Fibroblast of peridontal ligament (primary cell): Measurements from ENCODE around the gene MYOM1.
A peak's percentile ranks its signal among the peaks of the same experiment; 100 is the strongest.

Source experiments
- DNase-seq: peaks from one replicate; pipeline ENCODE4 v3.0.0-alpha.2; 2010; ENCODE audit errors: extremely low read depth

MYOM1 gene

GRCh38 chr18:3150688-3151087, 69.1 kb downstream of the MYOM1 start:
- no peak for DNase-seq

DNA sequence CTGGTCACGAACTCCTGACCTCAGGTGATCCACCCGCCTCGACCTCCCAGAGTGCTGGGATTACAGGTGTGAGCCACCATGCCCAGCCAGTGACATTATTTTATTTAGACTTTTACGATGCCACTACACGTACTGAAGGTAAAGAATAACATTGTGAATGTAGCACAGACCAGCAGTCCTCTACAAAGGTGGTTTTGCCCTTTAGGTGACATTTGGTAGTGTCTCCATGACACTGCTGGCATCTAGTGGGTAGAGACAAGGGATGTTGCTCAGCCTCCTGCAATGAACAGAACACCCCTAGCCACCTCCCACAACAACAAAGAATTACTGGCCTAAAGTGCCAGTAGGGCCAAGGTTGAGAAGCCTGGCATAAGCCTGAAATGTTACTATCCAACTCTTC, 69.5 kb downstream of the MYOM1 start:
- no peak for DNase-seq

GRCh38 chr18:3148930-3149535, 70.7 kb downstream of the MYOM1 start:
- DNase-seq = peak; percentile 27

- DNase-seq = peak; percentile 59
Observed at GRCh38 chr18:3147935-3148554, 71.7 kb downstream of the MYOM1 start.

GRCh38 chr18:3140986-3141639, 78.7 kb downstream of the MYOM1 start:
- DNase-seq = no peak

DNA sequence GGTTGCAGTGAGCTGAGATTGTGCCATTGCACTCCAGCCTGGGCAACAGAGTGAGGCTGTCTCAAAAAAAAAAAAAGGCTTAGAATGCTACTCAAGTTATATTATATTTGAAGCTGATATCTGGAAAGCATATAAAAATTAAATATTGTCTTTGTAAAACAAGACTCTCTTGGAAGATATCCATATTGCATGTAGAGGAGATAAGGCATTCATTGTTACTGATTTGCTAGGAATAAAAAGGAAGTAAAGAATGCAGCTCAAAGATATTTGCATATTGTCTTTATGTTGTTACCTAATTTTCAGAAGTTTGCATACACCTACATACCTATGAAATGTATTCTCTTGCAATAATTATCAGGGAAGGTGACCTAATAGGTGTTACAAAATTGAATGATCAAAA, 79.4 kb downstream of the MYOM1 start:
- DNase-seq = no peak

DNA sequence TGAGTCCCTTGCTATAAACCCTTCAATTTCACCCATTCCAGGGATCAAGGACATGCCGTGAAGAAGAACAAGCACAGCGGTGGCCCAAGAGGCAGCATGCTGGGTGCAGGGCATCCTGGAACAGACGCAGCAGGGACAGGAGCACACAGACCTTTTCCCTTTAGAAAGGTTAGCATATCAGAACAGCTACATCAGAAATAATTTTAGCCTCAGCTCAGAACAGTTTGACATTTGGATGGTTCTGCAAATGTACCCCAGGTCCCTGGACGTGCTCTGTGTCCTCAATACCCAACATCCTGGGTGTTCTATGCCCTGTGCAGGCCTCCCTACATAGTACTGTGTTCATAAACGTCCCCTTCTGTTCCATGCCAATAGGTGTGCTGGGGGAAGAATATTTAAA, 80.4 kb downstream of the MYOM1 start:
- DNase-seq = no peak

GRCh38 chr18:3138274-3138975, 81.3 kb downstream of the MYOM1 start:
- no peak for DNase-seq

GRCh38 chr18:3135536-3135935, 84.2 kb downstream of the MYOM1 start:
- no peak for DNase-seq

- DNase-seq = no peak
Observed at GRCh38 chr18:3132700-3133099, 87.1 kb downstream of the MYOM1 start.

GRCh38 chr18:3130344-3130743, 89.4 kb downstream of the MYOM1 start:
- no peak for DNase-seq

DNA sequence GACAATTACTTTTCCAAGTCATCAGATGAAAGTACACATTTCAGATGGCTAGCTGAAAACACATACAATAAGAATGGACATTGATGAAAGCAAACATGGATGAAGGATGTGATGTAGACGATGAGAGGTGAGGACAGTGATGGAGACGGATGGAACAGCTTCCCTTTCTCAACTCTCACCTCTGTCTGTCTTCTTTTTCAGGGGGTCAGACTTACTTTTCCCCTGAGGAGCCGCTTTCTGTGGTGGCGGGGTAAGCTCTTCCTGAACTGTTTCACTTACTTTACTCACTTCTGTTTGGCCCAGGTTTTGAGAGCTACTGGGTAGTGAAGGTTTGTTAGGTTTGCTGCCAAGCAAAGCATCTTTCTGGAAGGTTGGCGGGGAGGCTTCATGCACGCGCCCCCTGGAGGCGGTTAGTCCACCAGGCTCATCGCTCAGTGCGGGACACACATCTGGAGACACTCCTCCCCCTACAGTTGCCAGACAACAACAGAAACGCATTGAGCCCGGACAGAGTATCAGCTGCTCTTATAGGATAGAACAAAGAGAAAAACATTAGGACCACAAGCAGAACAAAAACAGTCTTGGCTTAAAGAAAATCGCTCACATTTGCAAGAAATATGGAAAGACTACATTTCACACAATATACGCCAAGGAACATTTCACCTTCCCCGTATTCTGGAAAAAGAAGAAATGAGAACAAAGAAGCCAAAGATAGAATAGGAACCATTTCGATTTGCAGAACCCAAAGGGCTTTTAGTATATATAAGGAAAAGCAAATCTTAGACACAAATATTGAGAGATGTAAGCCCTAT, 90.5 kb downstream of the MYOM1 start:
- DNase-seq = peak; percentile 78

DNA sequence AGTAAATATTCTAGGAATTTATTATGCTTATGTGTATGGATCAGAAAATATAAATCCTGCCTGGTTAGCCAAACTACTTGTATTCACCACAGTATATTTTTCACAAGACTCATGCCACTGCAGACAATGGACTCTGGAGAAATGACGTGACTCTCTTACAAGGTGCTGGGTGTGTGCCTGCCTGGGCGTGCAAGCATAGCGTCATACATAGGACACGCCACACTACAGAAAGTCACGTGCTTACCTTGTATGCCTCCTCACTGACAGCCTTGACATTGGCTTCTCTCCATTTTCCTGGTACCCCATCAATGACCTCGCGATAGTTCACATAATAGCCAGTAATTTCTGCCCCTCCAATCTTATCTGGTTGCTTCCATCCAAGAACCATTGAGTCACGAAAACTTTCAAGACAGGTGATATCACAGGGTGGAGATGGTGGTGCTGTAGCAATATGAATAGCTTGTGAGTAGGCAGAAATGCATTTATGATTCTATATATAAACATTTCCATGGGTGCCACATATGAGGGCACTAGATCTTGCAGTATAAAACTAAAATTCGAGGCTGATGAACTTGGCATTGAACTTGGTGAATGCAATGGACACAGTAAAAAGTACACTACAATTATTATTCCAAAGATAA, 93.2 kb downstream of the MYOM1 start:
- DNase-seq = no peak

DNA sequence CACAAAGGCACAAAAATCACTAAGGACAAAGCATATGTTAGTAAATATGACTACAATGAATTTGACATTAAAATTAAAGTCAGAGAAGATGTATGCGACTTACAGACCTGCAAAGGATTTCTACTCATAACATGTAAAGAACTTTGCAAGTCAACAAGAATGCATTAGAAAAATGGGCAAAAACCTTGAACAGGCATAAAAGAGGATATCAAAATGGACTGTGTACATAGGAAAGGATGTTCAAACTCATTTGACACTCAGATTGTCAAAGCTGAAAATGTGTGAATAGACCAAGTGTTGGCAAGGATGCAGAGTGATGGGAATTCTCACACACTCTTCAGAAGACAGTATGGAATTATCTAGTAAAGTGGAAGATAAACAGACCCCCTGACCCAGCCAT, 94.9 kb downstream of the MYOM1 start:
- no peak for DNase-seq

DNA sequence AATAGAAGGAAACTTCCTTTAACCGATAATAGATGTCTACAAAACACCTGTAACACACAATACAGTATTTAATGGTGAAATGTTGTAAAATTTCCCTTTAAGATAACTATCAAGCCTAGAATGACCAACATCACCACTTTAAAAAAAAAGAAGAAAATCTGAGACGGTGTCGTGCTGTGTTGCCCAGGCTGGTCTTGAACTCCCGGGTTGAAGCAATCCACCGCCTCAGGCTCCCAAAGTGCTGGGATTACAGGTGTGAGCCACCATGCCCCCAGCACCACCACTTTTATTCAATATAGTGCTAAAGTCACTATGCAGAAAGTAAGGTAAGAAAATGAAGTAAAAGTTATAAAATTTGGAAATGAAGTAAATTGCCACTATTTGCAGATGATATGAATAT, 96.9 kb downstream of the MYOM1 start:
- DNase-seq = no peak

- DNase-seq = peak; percentile 19
Observed at GRCh38 chr18:3121259-3121658, 98.5 kb downstream of the MYOM1 start.

GRCh38 chr18:3120356-3120755, 99.4 kb downstream of the MYOM1 start:
- no peak for DNase-seq

- DNase-seq = no peak
Observed at GRCh38 chr18:3119401-3120341, 100.1 kb downstream of the MYOM1 start.

DNA sequence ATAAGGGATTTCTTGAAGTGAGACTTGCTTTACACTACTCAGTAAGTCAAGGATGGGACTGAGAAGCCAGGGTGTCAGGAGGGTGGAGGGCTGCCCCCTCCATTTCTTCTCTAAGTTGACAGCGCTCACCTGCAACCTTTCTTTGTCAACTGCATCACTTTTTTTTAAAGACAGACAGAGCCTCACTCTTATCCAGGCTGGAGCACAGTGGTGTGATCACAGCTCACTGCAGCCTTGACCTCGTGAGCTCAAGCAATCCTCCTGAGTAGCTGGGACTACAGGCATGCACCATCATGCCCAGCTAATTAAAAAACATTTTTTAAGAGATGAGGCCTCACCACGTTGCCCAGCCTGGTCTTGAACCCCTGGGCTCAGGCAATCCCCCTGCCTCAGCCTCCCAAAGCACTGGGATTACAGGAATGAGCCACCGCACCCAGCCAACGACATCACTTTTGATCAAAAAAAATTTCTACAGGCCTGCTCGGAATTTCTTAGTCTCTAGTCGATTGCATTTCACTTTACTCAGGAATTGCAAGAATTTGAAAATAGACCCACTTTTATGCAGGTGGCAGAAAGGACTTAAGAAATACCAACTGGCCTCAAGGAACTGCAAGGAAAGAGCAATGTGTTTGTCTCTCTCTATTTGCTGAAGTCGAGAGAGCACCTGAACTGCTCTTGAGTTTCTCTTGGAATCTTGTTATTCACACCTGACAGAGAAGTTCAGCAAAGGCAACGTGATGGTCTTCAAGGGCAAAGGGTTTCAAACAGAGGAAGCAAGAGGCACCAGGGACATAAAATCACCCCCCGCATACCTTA, 101.4 kb downstream of the MYOM1 start:
- no peak for DNase-seq
